ENCODE data around the gene CRACR2A. TPM values are rescaled to one million over a fixed set of nuclear protein-coding genes. Genes with fewer than 3 reads are reported as not detected.

CRACR2A gene
- total and polyA plus RNA-seq, 2 of the 4 experiments (the other 2 are of a cell fraction): 0.54 to 0.60 TPM

DNA sequence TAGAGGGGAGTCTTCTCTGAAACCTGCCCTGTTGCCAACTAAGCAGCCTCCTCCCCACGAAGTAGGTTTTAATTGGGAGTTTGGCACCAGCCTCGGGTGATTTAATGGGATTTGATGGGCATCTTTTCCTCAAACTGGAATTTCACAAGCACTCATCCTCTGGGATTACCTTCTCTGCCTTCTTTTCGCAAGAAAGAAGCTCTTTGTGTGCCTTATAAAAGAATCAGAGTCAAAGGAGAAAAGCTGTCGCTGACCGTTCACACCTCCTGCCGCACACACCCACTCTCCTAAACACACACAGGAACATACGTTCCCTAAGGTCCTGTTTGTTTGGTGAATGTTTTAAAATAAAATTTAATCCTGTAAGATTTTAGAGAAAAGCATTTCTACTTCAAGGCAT lies 177.9 kb downstream of the CRACR2A start:
- no peak overlapping the region for H3K4me2 ChIP-seq (ENCODE audit: low read depth, low read length)
- H2AK9ac ChIP-seq (replicated peaks; ENCODE audit: low read depth, low read length, poor library complexity): no peak overlapping the region
- DNase-seq (no peak), ATAC-seq (ENCODE audit: low read depth) (no peak)
- H3K27me3 ChIP-seq (ENCODE audit: control insufficient read depth, insufficient read depth, low read length): peaks cover 3% of the 10 kb centered on the region; the same call in 1 of the 2 replicates
- H3K9me1 ChIP-seq (ENCODE audit: insufficient read depth, low read length): no peaks in the 10 kb centered on the region
- no peak overlapping the region for H3K4me3 ChIP-seq (ENCODE audit: insufficient read depth, low read depth, low read length)
- H3K79me1 ChIP-seq (ENCODE audit: low read depth in 1 of 2, low read length in 2 of 2): no peaks in the 10 kb centered on the region
- no peak overlapping the region for H2AFZ ChIP-seq (replicated peaks; ENCODE audit: low read length, poor library complexity)
- no peak overlapping the region for H3K9ac ChIP-seq (ENCODE audit: low read depth, low read length)
- no peak overlapping the region for H3K4ac ChIP-seq (ENCODE audit: low read depth, low read length)
- no peaks in the 10 kb centered on the region for H3K36me3 ChIP-seq (ENCODE audit: control insufficient read depth, insufficient read depth, low read length)
- TF ChIP-seq NFE2L2 (IDR thresholded peaks at IDR 0.05; ENCODE audit: low read depth, low read length): no peak
- TF ChIP-seq, protein P1, sequence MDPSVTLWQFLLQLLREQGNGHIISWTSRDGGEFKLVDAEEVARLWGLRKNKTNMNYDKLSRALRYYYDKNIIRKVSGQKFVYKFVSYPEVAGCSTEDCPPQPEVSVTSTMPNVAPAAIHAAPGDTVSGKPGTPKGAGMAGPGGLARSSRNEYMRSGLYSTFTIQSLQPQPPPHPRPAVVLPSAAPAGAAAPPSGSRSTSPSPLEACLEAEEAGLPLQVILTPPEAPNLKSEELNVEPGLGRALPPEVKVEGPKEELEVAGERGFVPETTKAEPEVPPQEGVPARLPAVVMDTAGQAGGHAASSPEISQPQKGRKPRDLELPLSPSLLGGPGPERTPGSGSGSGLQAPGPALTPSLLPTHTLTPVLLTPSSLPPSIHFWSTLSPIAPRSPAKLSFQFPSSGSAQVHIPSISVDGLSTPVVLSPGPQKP (IDR thresholded peaks at IDR 0.05; ENCODE audit: borderline replicate concordance, low read depth, low read length): no peak
- TF ChIP-seq, protein P2, sequence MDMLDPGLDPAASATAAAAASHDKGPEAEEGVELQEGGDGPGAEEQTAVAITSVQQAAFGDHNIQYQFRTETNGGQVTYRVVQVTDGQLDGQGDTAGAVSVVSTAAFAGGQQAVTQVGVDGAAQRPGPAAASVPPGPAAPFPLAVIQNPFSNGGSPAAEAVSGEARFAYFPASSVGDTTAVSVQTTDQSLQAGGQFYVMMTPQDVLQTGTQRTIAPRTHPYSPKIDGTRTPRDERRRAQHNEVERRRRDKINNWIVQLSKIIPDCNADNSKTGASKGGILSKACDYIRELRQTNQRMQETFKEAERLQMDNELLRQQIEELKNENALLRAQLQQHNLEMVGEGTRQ (IDR thresholded peaks at IDR 0.05; ENCODE audit: low read depth, low read length): no peak
- TF ChIP-seq RFX5 (IDR thresholded peaks at IDR 0.05; ENCODE audit: low read depth, low read length): no peak
- no peak for TF ChIP-seq BHLHE40 (IDR thresholded peaks at IDR 0.05; ENCODE audit: low read depth, low read length)
- TF ChIP-seq RAD21 (IDR thresholded peaks at IDR 0.05; ENCODE audit: low read length): no peak
- H2BK5ac ChIP-seq (ENCODE audit: low read depth, low read length, poor library complexity, severe bottlenecking): no peak overlapping the region
- H3K14ac ChIP-seq (replicated peaks; ENCODE audit: low read depth, low read length): no peak overlapping the region
- H4K91ac ChIP-seq (ENCODE audit: insufficient read depth, low read depth, low read length): no peak overlapping the region
- H3K27ac ChIP-seq (ENCODE audit: insufficient read depth, low read length): no peak overlapping the region
- intact Hi-C loops (cut with micrococcal nuclease): no loop called here
- no TSS peak for BruUV-seq (replicated peaks)
- ChIA-PET CTCF (no interaction called here), POLR2A (ENCODE audit: unreplicated experiment) (no interaction called here)
- in situ Hi-C loops (cut with MboI; ENCODE audit: low sequenced_read_pairs): no loop called here
- H4K20me1 ChIP-seq (ENCODE audit: insufficient read depth, low read length): no peaks in the 10 kb centered on the region
- no peak overlapping the region for H2BK20ac ChIP-seq (ENCODE audit: low read depth, low read length)
- no peak overlapping the region for H3K23ac ChIP-seq (ENCODE audit: low read depth, low read length)
- H4K8ac ChIP-seq (ENCODE audit: low read depth in 2 of 2, low read length in 2 of 2): no peak overlapping the region
- H3K56ac ChIP-seq (ENCODE audit: extremely low read depth, insufficient read depth, low read length): no peak overlapping the region
- dilution Hi-C loops (cut with HindIII; ENCODE audit: low sequenced_read_pairs, unreplicated experiment): no loop called here
- H4K5ac ChIP-seq (ENCODE audit: low read depth, low read length): no peak overlapping the region
- H3K18ac ChIP-seq (ENCODE audit: low read depth, low read length): no peak overlapping the region
- no peaks in the 10 kb centered on the region for H3K9me3 ChIP-seq (ENCODE audit: control insufficient read depth, insufficient read depth, low read length)
- H2BK120ac ChIP-seq (ENCODE audit: low read depth, low read length): no peak overlapping the region
- WGBS, 2 experiments (ENCODE audit: extremely low coverage in 2 of 2, insufficient read length in 1 of 2): no CpG with 5 or more reads among the region's 7 CpGs
- H2AK5ac ChIP-seq (ENCODE audit: low read depth, low read length): no peak overlapping the region
- no peaks in the 10 kb centered on the region for H3K4me1 ChIP-seq (ENCODE audit: control insufficient read depth, insufficient read depth, low read length)
- no peak overlapping the region for H2BK15ac ChIP-seq (ENCODE audit: low read depth, low read length)

Measured in IMR-90 (cell line).